Glomerular visceral epithelial cell (primary cell): ENCODE results near the gene BMP6.
A peak's percentile ranks its signal among the peaks of the same experiment; 100 is the strongest.
"Not testable (repeated sequence)": the region's sequence is repeated elsewhere in the genome, so short reads cannot be mapped to it uniquely, and the experiment has no call there.

Experiments
- DNase-seq: peaks from one replicate; pipeline ENCODE4 v3.0.0-alpha.2; 2016; ENCODE audit errors: extremely low spot score

BMP6 gene

GRCh38 chr6:7883381-7883780 is 157.5 kb downstream of the BMP6 start:
- no peak for DNase-seq

DNA sequence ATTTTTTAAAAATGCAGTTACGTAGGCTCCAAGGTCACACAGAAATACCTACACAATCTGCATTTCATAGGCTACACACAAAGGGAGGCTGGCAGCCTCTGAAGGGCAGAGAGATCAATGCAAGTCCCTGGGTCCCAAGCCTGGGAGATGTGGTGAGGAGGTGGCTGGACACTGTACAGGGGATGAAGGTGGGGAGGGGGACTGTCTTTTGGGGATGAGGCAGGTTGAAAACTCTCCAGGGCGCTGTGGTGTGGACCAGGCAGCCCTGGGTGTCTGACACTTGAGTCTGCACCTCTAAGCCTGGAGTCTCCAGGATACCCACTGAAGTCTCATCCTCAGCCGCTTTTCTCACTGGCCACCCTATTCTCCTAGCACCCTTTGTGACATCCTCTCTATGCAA is 160.2 kb downstream of the BMP6 start:
- no peak for DNase-seq

DNA sequence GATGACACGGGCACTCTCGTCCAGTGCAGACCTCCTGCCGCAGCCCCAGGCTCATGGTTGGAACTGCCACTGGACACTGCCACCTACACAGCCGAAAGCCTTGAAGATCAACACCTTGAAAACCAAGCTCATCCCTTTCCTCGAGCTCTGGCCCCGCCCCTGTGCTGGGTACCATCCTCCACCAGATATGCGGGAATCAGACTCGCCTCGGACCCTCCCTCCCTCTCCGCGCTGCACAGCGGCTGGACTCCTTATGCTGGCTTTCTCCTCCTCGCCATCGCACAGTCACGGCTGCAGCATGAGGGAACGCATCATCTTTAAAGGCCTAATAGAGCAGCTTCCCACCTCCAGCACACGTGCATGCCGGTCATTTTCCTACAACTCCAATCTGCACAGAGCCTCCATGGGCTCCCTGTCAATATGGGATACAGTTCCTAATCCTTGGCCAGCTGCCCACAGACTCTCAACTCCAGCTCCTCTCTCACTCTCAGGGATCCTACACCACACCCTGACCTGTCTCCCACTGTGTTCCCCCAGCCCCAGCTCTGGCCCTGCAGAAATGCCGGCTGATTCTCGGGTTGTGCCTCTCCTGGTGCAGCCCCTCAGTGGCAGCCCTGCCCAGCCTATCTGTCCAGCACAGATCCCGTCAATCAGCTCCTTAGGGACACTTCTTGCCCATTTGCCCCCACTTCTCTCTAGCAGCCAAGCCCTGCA is 161.5 kb downstream of the BMP6 start:
- no peak for DNase-seq

DNA sequence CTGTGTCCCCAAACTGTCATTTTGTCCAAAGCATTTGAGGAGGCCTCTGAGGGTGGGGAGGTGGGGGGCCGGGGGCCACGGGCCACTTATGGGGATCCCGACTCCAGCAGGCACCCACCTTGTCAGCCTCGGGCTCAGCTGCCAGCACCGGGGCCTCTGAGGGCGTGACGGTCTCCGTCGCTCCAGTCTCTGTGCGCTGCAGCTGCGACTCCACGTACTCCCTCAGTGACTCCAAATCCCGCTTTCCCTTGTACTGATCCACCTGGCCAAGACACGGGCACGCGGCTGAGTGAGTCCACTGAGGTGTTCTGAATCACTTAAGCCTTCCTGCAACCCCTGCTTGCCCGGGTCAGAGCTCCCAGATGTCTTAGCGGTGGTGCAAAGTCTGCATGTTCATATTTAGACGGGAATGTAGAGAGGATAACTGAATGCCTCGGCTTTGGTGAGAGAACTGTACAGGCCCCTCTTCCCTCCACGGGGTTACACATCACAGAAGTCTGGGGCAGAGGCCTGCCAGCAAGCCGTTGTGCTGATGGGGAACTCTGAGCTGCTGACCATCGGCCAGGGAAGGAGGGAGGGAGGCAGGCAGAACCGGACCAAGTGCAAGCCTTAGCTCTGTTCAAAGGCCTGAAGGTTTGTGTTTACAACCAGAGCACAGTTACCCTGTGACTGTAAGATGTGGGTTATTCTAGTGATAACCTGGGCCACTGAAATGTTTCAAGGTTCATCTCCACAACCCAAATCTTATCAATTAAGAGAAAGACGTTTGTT is 162.9 kb downstream of the BMP6 start:
- DNase-seq: no peak

DNA sequence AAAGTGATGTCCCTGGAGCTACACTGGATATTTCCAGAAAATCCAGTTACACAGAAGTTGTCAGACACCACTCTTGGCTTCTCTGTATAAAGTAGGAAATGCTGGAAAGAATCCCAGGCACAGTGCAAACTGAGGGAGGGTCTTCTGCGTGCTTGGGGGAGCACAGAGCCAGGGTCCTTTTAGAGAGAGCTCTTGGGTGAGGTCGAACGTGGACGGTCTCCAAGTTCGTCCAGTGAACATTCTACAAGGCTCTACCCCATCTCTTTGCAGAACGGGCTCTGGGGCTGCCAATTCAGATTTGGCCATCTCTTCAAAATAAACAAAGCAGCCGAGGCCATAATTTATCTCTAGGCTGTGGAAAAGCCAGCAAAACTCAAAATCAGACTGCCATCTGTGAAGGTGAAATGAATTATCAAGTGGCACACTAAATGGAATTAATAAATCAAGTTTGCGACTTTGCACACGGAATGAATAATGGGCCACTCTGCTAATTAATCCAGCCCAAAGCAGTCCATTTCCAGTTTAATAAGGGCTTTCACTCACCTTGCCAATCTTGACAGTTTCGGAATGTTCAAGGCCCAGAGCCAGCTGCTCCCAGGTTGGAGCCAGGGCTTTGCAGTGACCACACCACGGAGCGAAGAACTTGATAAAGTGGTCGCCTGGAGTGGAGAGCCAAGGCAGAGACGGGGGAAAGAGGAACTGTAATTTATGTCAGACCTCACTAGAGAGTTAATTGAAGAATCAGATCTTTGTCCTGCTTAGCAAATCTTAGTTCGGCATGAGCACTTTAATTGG is 165.4 kb downstream of the BMP6 start:
- no peak for DNase-seq

GRCh38 chr6:7892367-7892766 is 166.5 kb downstream of the BMP6 start:
- DNase-seq: not testable (repeated sequence)

DNA sequence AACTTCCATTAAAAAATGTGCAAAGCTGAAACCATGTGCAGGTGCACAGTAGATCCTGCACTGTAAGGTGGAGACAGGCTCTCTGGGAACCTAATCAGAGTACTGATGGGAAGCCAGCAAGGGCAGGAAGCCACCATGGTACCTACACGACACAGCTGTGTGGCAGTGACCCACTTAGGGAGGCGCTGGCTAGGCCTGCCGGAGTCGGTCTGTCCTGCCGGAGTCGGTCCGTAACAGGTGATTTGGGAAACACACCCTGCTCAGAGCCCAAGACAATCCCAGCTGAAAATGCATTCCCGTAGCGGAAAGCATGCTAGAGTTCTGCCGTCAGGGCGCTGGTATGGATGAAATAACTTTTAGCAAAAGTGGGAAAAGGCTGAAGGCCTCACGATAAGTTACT is 167.4 kb downstream of the BMP6 start:
- DNase-seq: no peak

DNA sequence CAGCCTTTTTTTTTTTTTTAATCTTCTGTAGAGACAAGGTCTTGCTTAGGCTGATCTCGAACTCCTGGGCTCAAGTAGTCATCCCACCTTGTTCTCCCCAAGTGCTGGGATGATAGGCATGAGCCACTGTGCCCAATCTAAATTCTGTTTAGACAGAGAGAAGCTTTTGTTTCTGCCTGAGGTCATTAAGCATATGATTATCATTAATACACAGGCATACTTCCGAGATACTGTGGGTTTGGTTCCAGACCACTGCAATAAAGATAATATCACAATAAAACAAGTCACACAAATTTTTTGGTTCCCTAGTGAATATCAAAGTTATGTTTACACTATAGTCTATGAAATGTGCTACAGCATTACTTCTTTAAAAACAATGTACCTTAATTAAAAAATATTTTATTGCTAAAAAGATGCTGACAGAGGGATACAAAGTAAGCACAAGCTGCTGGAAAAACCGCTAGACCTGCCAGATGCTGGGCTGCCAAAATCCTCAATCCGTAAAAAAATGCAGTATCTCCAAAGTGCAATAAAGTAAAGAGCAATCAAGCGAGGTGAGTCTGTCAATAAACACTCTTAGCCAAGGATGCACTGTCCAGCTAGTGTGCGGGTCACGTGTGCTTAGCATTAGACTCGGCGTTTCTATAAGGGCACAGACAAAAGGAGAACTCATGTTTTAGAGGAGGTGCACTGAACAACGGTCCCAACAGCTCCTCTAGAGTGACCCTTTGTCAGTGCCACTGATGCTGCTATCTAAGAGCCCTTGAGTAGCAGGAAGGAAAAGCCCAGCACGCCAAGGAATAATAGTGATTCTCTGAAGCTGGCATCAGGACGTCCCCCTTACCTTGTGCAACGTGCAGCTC is 168.6 kb downstream of the BMP6 start:
- no peak for DNase-seq

DNA sequence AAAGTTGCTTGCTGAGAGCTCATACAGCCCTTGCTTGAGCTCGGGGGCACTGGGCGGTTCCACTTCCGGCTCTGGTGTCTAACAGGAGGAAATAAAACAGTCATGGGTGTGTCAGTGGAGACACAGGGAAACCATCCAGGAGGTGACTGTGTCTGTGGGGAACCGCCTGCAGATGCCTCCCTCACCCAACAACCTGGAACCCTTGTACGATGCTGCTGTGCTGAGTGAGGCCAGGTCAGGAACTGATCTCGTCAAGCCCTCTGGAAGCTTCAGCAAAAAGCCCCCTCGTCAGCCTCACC is 169.2 kb downstream of the BMP6 start:
- no peak for DNase-seq

GRCh38 chr6:7896465-7896987 is 170.6 kb downstream of the BMP6 start:
- no peak for DNase-seq

DNA sequence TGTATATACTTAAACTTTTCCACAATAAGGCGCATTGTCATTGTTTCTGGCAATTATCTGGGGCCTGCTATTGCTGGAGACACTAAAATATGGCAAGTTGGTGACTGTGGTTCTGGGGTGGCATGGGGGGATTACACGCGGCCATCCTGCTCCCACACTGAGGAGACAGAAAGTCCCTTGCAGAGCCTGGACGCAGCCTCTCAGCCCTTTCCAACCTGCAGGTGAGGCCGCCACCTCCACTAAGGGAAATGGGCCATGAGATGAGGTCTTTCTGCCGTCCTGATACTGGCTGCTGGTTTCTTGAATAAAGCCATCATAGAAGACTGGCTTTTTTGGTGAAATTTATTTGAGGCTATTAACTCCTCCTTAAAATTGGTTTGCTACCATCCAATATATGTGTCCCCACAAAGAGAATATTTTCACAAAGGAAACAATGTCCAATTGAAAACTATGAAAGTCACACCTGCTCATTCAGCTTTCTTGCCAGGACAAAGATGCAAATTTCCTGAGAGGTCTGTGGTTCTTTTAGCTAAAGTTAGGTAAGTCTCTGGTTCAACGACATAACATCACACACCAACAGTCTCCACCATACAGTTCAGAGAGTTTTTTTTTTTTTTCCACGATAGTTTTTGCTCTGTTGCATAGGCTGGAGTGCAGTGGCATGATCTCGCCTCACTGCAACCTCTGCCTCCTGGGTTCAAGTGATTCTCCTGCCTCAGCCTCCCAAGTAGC is 171.7 kb downstream of the BMP6 start:
- DNase-seq: no peak

DNA sequence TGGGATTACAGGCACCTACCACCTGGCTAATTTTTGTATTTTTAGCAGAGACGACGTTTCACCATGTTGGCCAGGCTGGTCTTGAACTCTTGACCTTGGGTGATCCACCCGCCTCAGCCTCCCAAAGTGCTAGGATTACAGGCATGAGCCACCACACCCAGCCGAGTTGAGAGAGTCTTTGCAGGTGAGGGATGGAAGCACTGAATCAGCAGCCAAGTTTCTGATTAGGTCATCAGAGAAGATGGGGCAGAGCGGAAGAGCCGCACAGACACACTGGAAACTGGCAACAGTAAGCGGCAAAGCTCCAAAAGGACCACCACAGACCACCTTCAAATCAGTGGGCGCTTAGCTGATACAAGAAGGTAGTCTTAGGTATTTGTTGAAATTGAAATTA is 172.3 kb downstream of the BMP6 start:
- DNase-seq: not testable (repeated sequence)

DNA sequence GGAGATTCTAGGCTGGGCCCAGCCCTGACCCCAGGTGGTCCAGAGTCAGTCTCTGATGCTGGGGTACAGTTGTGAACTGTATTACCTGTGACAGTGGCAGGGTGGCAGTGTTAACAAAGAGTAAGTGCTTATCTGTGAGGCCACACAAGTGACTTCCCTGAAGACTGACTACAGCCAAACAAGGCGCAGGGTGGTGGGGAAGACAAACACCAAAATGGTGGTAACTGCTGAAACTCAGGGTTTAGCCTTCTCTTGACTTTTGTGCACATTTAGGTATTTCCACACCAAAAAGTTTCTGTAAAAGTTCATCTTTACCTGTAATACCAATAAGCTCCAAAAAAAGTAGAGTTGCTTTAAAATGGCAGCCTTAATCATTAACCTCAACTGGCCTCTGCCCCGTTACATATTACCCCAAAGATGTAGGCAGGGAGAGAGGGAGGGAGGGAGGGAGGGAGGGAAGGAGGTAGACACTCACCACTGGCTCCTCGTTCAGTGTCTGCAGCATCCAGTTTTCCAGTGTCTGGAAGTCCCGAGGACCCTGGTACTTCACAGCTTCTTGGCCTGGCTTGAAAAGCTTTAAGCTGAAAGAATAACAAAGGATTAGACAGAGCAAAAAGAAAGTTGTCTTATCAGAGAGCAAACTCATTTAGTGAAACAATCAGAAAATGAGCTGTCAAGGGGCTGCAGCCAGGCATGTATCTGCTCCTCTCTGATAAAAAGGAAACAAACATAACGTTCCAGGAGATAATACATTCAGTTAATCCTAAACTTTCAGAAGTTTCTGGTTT is 173.4 kb downstream of the BMP6 start:
- peak; percentile 40 for DNase-seq

- no peak for DNase-seq
Observed at GRCh38 chr6:7899889-7900213, 174.0 kb downstream of the BMP6 start.

DNA sequence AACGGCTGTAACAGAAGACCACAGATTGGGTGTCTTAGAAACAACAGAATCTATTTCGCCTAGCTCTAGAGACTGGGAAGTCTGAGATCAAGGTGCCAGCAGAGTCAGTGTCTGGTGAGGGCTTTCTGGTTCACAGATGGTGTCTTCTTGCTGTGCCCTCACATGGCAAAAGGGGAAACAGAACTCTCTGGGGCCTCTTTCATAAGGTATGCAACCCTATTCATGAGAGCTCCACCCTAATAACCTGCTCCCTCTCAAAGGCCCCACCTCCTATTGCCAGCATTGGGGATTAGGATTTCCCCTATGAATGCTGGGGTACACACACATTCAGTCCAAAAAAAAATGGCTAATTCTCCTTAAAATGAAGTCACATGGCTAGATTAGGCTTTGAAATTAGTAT is 174.7 kb downstream of the BMP6 start:
- DNase-seq: no peak

DNA sequence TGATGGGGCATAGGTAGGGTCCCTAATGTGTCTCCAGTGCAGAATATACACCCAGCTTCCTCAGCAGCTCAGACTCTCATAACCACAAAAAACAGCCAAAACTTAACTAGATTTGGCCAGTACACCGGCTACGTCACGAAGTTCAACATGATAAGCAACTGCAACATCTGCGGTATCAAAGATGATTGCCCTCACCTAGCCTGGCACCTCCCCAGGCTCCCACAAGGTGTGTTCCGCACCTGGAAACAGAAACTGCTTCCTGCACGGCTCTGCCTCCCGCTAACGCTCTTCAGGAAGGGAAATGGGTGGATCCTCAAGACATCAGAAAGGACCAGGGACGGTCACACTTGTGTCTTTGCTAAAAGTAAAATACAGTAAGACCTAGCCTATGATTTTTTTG is 175.2 kb downstream of the BMP6 start:
- no peak for DNase-seq

DNA sequence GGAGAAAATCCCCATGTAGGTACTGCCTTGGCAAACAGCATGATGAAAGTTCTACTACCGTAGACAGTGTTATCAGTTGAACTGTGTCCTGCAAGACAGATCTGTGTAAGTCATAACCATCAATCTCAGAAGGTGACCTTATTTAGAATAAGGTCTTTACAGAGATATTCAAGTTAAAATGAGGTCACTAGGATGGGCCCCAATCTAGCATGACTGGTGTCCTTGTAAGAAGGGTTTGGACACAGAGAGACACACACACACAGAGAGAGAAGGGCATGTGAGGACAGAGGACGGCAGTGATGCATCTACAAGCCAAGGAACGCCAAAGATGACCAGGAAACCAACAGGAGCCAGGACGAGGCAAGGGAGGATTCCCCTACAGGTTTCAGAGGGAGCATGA is 175.9 kb downstream of the BMP6 start:
- DNase-seq: no peak

GRCh38 chr6:7902221-7902620 is 176.3 kb downstream of the BMP6 start:
- no peak for DNase-seq

- no peak for DNase-seq
Observed at GRCh38 chr6:7902867-7903266, 177.0 kb downstream of the BMP6 start.

- DNase-seq: no peak
Observed at GRCh38 chr6:7903673-7904072, 177.8 kb downstream of the BMP6 start.
